HG02885 (cell line): ENCODE data around the gene GPR27.

Source experiments
- ATAC-seq: cut with Tn5 transposase; IDR thresholded peaks from one replicate; pipeline ENCODE4 v1.9.1; 2021; ENCODE audit warnings: mild to moderate bottlenecking; ENCODE audit not compliant: unreplicated experiment, poor library complexity

GPR27 gene

DNA sequence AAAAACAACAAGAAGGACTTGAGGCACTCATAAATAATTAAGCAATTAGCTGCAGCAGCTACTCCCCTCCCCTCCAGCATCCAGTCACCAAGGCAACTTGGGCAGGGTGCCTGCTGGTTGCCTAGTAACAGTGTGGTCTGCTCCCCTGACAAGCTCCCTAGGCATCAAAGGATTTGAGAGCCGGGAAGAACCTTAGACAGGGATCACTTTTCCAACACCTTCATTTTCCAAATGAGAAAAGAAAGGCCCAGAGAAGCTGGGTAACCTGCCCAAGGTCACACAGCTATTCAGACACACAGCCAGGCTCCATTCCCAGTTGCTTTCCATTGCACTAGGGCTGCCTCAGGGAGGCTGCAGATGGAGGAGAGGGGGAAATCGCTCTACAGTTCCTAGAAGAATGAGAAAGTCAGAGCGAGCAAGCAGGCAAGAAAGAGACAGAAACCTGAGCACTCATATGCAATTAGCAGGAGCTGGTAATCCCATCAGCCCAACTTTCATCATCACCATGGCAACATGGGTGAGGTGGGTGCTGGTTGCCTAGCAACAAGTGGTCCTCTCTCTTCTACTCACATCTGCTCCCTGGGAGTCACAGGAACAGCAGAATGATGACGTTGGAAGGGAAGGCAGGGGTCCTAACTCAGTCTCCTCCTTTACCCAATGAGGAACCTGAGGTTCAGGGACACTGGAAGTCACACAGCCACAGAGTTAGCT lies 24.9 kb upstream of the GPR27 start:
- ATAC-seq = no peak

GRCh38 chr3:71732637-71733036 lies 21.0 kb upstream of the GPR27 start:
- ATAC-seq = no peak

DNA sequence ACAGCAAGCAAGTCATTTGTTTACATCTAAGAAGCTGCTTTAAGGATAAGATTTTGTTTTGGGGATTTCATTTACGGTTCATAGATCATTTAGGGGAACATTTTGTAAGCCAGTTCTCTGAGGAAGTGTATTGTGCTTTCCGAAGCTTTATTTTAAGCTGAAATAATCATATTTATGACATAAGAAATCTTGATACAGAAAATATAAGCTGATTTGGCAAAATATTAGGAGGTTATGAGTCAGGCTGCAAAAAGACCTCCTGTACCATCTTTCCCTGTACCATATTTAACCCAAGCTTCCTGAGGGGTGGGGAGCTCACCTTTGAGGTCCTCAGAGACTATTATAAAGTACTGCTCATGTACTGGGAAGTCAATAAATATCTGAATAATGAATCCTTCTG lies 20.3 kb upstream of the GPR27 start:
- ATAC-seq = no peak

- ATAC-seq = no peak
These were observed 18.8 kb upstream of the GPR27 start for GRCh38 chr3:71734881-71735280.

- ATAC-seq = no peak
These were observed 11.0 kb upstream of the GPR27 start for GRCh38 chr3:71742621-71743020.

GRCh38 chr3:71744738-71745137 lies 8.9 kb upstream of the GPR27 start:
- no peak for ATAC-seq

DNA sequence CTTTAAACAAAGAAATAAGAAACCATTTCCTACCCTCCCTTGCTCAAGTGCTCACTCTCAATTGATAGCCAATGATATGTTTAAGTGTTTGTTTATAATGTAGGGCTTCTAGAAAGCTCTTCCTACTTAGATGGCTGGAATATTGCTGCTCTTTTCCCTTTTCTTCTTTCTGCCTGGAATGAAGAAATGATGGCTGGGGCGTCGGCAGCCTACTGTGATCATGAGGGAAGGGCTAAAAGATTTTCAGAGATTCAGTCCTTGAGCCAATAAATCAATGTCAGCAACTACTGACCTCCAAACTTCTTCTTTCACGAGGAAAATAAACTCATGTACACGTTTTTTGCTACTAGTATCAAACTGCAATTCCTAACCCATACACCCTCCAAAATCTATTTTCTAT lies 2.1 kb upstream of the GPR27 start:
- no peak for ATAC-seq

DNA sequence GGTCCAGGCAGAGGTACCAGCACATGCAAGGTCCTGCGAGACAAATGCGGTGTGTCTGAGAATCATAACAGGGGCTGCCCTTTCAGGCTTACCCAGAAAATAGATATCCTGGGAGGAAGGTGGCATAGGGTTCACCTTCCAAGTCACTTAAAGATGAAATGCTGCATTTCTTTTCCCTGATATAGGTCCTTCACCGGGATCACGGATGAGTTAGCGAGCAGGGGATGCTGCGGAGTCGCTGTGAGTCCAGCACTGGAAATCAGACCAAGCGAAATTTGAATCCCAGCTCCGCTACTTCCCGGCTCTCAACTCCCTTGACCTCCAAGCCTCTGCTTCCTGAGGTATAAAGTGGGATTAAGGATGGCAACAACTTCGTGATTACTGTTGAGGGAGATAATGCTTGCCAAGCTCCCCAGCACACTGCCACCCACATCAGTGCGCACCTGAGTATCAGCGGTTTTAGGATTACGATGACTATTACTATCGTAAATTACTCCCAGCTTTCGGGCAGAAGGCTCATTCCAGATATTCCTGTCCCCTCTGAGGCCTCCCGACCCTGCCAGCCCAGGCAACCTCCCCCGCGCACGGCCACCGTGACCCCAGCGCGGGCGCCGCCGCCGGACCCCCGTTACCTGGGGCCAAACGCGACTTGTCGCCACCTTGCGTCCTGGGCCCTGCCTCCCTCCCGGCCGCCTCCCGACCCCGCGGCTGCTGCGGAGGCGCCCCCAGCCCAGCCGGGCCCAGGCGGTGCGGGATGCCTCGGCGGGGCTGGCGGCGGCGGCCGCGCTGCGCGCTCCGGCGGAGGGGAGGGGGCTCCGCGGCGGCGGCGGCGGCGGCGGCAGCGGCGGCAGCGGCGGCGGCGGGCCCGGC lies 589 bp upstream of the GPR27 start:
- ATAC-seq = no peak

DNA sequence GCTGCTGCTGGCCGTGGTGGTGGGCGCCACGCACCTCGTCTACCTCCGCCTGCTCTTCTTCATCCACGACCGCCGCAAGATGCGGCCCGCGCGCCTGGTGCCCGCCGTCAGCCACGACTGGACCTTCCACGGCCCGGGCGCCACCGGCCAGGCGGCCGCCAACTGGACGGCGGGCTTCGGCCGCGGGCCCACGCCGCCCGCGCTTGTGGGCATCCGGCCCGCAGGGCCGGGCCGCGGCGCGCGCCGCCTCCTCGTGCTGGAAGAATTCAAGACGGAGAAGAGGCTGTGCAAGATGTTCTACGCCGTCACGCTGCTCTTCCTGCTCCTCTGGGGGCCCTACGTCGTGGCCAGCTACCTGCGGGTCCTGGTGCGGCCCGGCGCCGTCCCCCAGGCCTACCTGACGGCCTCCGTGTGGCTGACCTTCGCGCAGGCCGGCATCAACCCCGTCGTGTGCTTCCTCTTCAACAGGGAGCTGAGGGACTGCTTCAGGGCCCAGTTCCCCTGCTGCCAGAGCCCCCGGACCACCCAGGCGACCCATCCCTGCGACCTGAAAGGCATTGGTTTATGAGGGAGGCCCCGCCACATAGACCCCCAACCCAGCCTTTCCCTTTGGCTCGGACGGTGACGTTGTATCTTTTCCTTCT lies 1.1 kb downstream of the GPR27 start:
- no peak for ATAC-seq

- ATAC-seq = no peak
These were observed 4.4 kb downstream of the GPR27 start for GRCh38 chr3:71758091-71758490.

- no peak for ATAC-seq
These were observed 5.7 kb downstream of the GPR27 start for GRCh38 chr3:71759401-71759800.

- no peak for ATAC-seq
These were observed 6.5 kb downstream of the GPR27 start for GRCh38 chr3:71760140-71760539.

DNA sequence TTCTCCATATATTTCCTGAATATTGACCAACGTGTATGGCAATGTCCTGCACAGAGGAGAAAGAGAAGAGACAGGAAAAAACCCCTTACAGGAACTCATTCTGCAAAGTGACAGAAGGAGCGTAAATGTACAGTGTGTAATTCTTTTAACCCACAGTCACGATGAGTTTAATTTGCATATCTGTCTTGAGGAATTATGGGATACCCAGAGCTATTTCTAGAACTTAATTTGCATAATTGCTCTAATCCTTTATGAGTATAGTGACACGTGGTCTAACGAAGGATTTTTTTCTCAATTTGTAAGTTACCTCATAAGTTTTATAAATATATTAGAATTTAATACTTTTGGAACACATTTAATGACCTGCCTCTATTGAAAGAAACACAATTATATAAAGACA lies 9.8 kb downstream of the GPR27 start:
- ATAC-seq = no peak

DNA sequence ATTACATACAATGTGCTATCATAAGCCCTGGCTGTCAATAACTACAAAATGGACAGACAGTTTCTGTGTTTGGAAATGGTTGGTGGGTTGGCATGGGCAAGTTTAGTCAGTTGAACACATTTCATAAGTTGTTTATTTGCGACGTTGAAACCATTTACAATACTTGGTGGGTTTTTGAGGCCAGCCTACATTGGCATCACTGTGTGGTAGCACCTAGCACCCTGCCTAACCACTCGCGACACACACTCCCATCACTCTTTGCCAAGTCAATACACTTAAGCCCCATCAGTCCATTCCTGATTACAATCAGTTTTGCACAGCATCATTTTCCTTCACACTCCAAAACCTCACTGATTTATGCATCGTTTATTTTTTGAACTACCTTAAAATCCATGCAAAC lies 17.5 kb downstream of the GPR27 start:
- no peak for ATAC-seq

DNA sequence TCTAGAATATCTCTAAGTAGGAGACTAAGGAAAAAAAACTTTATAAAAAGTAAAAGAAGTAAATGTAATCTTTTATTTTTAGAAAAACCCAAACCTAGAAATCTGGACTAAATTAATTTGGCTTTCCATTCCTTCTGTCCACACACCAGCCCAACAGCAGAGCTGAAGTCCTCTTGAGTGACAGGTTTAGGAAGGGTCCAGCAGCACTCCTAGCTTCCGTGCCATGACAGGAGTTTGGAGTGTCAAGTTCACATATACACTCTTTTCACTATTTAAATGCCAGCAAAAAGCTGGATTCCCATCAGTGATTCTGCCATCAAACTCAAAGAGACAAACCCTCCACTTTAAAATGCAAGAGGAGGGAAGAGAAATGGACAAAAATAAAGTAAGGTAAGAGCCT lies 18.2 kb downstream of the GPR27 start:
- ATAC-seq = no peak

DNA sequence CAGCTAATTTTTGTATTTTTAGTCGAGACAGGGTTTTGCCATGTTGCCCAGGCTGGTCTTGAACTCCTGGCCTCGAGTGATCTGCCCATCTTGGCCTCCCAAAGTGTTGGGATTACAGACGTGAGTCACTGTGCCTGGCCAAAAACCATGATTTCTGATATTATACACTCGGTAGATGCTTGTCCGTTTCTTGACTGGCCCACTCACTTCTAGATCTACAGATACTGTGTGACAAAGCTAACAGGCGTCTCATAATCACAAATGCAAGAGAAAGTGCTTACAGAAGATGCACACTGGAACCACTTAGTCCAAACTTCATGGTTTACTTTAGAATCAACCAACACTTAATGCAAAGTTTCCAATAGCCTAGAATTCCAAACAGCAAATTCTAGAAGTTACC lies 22.9 kb downstream of the GPR27 start:
- no peak for ATAC-seq

GRCh38 chr3:71778353-71778752 lies 24.7 kb downstream of the GPR27 start:
- ATAC-seq = peak; percentile 56

- ATAC-seq = no peak
These were observed 26.2 kb downstream of the GPR27 start for GRCh38 chr3:71779674-71780377.

GRCh38 chr3:71780430-71780829 lies 26.8 kb downstream of the GPR27 start:
- no peak for ATAC-seq

DNA sequence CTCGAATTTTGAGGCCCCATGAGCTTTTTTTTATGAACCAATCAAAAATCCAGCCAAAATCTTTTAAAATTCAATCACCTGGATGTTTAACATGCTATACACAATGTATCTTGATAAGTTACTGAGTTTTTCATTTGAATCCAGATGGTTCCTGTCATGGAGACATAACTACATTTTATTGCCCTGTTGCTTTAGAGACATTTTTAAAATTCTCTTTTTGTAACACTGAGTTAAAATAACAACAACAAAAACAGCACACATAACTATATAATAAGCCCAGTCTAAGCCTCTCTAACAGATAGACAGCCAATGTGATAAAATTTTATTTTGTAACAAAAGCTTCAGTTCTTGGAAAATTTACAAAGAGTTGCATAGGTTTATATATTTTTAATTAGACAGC lies 29.5 kb downstream of the GPR27 start:
- no peak for ATAC-seq
